Lower leg skin (tissue), 4 donors: ENCODE data around the gene TRIM7. TPM values are rescaled to one million over a fixed set of nuclear protein-coding genes. Genes with fewer than 3 reads are reported as not detected.
"Not testable (repeated sequence)": the region's sequence is repeated elsewhere in the genome, so short reads cannot be mapped to it uniquely, and the experiment has no call there.

Experiments
- DNase-seq, 2 donors: peaks; one replicate each; pipeline ENCODE4 v3.0.0-alpha.2; 2019; ENCODE audit warnings: low spot score in 2 of 2
- H3K4me3 ChIP-seq: fragments of 200-600 bp; sonication (generic); 2 replicates; pipeline ENCODE4 v1.5.1; 2017; ENCODE audit warnings: mild to moderate bottlenecking, low read depth; ENCODE audit not compliant: poor library complexity, severe bottlenecking
- POLR2A ChIP-seq, 2 donors: fragments of 450-650 bp; IDR thresholded peaks; one replicate each; pipeline ENCODE4 v1.6.1; 2016 to 2017; ENCODE audit warnings: antibody characterized with exemption in 2 of 2, mild to moderate bottlenecking in 1 of 2, moderate library complexity in 1 of 2
- WGBS, 2 donors: methylation state at CpG; one replicate each; pipeline ENCODE4 v1.1.5; 2018; 5-methylcytosine and 5-hydroxymethylcytosine counted together
- intact Hi-C: fragments of 100-400 bp; cut with DNase I; formaldehyde crosslinking; loops from one replicate; pipeline ENCODE4 v1.15.0; 2023; ENCODE audit warnings: low total_unique reads
- total RNA-seq, 4 donors: library from RNA; depleted of rRNA; stranded (reverse); fragments of >200 nt; gene quantifications; one replicate each; pipeline ENCODE4 v1.1.0, GENCODE V29; 2016
- TF ChIP-seq, protein P1 (sequence below), 3 donors: fragments of 450-650 bp; IDR thresholded peaks; one replicate each; pipeline ENCODE4 v1.5.1; 2016; ENCODE audit warnings: antibody characterized with exemption in 3 of 3, mild to moderate bottlenecking in 3 of 3, moderate library complexity in 2 of 3

The TRIM7 gene
- total RNA-seq, 4 donors from 2014 or later, result 77.2 to 144 (median 89.8) TPM

- 89 to 90% methylated on average over 13 of the region's 13 CpGs for WGBS, 2 donors
- TF ChIP-seq, protein P1, sequence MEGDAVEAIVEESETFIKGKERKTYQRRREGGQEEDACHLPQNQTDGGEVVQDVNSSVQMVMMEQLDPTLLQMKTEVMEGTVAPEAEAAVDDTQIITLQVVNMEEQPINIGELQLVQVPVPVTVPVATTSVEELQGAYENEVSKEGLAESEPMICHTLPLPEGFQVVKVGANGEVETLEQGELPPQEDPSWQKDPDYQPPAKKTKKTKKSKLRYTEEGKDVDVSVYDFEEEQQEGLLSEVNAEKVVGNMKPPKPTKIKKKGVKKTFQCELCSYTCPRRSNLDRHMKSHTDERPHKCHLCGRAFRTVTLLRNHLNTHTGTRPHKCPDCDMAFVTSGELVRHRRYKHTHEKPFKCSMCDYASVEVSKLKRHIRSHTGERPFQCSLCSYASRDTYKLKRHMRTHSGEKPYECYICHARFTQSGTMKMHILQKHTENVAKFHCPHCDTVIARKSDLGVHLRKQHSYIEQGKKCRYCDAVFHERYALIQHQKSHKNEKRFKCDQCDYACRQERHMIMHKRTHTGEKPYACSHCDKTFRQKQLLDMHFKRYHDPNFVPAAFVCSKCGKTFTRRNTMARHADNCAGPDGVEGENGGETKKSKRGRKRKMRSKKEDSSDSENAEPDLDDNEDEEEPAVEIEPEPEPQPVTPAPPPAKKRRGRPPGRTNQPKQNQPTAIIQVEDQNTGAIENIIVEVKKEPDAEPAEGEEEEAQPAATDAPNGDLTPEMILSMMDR (IDR thresholded peaks at IDR 0.05), result no peak
- no peak for TF ChIP-seq POLR2A (IDR thresholded peaks at IDR 0.05)
- intact Hi-C loops, result no loop called here
- no peak for DNase-seq
- H3K4me3 ChIP-seq, result no peak overlapping the region
These were observed 19.4 kb downstream of the TRIM7 start for GRCh38 chr5:181185560-181185959.

DNA sequence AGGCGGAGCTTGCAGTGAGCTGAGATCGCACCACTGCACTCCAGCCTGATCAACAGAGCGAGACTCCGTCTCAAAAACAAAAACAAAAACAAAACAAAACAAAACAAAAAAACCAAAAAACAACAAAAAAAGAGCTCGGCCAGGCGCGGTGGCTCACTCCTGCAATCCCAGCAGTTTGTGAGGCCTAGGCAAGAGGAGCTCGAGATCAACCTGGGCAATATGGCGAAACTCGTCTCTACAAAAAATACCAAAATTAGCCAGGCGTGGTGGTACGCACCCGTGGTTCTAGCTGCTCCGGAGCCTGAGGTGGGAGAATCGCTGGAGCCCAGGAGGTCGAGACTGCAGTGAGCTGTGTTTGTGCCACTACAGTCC is 20.2 kb downstream of the TRIM7 start:
- no peak overlapping the region for H3K4me3 ChIP-seq
- intact Hi-C loops, result no loop called here
- 82 to 89% methylated on average over 16 of the region's 16 CpGs for WGBS, 2 donors
- no peak for DNase-seq
- TF ChIP-seq, protein P1 (IDR thresholded peaks at IDR 0.05), result no peak
- no peak for TF ChIP-seq POLR2A (IDR thresholded peaks at IDR 0.05)

DNA sequence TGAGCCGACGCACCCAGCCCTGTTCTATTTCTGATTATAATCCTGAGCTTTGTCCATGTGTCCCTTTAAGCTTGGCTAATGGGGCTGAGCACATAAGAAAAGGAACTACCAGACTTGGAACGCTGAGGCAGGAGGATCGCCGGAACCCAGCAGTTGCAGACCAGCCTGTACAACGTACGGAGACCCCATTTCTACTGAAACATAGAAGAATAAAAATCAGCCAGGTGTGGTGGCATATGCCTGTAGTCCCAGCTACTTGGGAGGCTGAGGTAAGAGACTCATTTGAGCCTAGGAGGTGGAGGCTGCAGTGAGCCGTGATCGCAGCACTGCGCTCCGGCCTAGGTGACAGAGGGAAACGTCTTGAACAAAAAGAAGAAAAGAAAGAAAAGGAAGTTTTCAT is 22.3 kb downstream of the TRIM7 start:
- DNase-seq, result no peak
- intact Hi-C loops, result no loop called here
- no peak overlapping the region for H3K4me3 ChIP-seq
- WGBS, 2 donors, result 55 to 60% methylated on average over 12 of the region's 12 CpGs
- TF ChIP-seq, protein P1 (IDR thresholded peaks at IDR 0.05), result no peak
- TF ChIP-seq POLR2A (IDR thresholded peaks at IDR 0.05), result no peak

- no peak for TF ChIP-seq POLR2A (IDR thresholded peaks at IDR 0.05)
- TF ChIP-seq, protein P1 (IDR thresholded peaks at IDR 0.05), result peak in 1 of 3 donors; percentile 38
- intact Hi-C loops, result no loop called here
- WGBS, 2 donors, result 45 to 50% methylated on average over 25 of the region's 25 CpGs
- peak in 1 of 2 donors; percentile 54 for DNase-seq
- no peak overlapping the region for H3K4me3 ChIP-seq
These were observed 23.1 kb downstream of the TRIM7 start for GRCh38 chr5:181181650-181182565.

- 70 to 79% methylated on average over 14 of the region's 14 CpGs for WGBS, 2 donors
- H3K4me3 ChIP-seq, DNase-seq, intact Hi-C loops: not testable (repeated sequence)
These were observed 27.4 kb downstream of the TRIM7 start for GRCh38 chr5:181177559-181177958.

- intact Hi-C loops, result no loop called here
- 65 to 75% methylated on average over 3 of the region's 3 CpGs for WGBS, 2 donors
- TF ChIP-seq, protein P1 (IDR thresholded peaks at IDR 0.05), result no peak
- no peak for TF ChIP-seq POLR2A (IDR thresholded peaks at IDR 0.05)
- DNase-seq, result no peak
- H3K4me3 ChIP-seq, result no peak overlapping the region
These were observed 28.6 kb downstream of the TRIM7 start for GRCh38 chr5:181176254-181176952.
